OCI-LY3 (cell line): Measurements from ENCODE around the gene JAM3.

Source experiments
- H2AFZ ChIP-seq: fragments of 200-600, 300-600 bp; shearing (Covaris generic); 2 replicates; pipeline ENCODE4 v1.6.0; 2014; ENCODE audit warnings: antibody characterized with exemption, low read depth, low read length
- H3K27ac ChIP-seq: fragments of 200-600, 300-600 bp; sonication (generic); 2 replicates; pipeline ENCODE4 v1.5.1; 2014; ENCODE audit warnings: mild to moderate bottlenecking, low read length, moderate library complexity, mixed read lengths
- H3K27me3 ChIP-seq: fragments of 200-600, 300-600 bp; sonication (generic); 2 replicates; pipeline ENCODE4 v1.6.1; 2014; ENCODE audit warnings: low read depth, low read length, mixed read lengths
- H3K36me3 ChIP-seq: fragments of 200-600, 300-600 bp; sonication (generic); replicated peaks from 2 replicates; pipeline ENCODE3; 2014; ENCODE audit warnings: low read depth, low read length, mixed read lengths
- H3K4me1 ChIP-seq: fragments of 300-600, 200-600 bp; sonication (generic); 2 replicates; pipeline ENCODE4 v1.6.1; 2014; ENCODE audit warnings: low read length, mixed read lengths
- H3K4me2 ChIP-seq: fragments of 200-600, 300-600 bp; sonication (generic); 2 replicates; pipeline ENCODE4 v1.6.1; 2014; ENCODE audit warnings: low read length, mixed read lengths
- H3K4me3 ChIP-seq: fragments of 300-600, 200-600 bp; sonication (generic); 2 replicates; pipeline ENCODE4 v1.5.1; 2014; ENCODE audit warnings: antibody characterized with exemption, mild to moderate bottlenecking, low read length, moderate library complexity
- H3K79me2 ChIP-seq: fragments of 300-600, 200-600 bp; shearing (Covaris generic); 2 replicates; pipeline ENCODE4 v1.6.1; 2014; ENCODE audit warnings: mild to moderate bottlenecking, low read length, mixed read lengths
- H3K9ac ChIP-seq: fragments of 300-600, 200-600 bp; shearing (Covaris generic); 2 replicates; pipeline ENCODE4 v1.6.0; 2014; ENCODE audit warnings: mild to moderate bottlenecking, low read length, moderate library complexity
- H3K9me3 ChIP-seq: fragments of 200-600, 300-600 bp; shearing (Covaris generic); 2 replicates; pipeline ENCODE4 v1.6.1; 2014; ENCODE audit warnings: low read length, mixed read lengths; ENCODE audit not compliant: insufficient read depth
- H4K20me1 ChIP-seq: fragments of 200-600, 300-600 bp; sonication (generic); 2 replicates; pipeline ENCODE4 v1.6.1; 2016; ENCODE audit warnings: low read length, mixed read lengths; ENCODE audit not compliant: insufficient read depth
- EZH2phosphoT487 ChIP-seq: fragments of 200-600 bp; shearing (Covaris generic); IDR thresholded peaks from 2 replicates; pipeline ENCODE4 v1.6.1; 2018; ENCODE audit warnings: antibody characterized with exemption, mixed run types, low read depth
- TF ChIP-seq, protein P1 (sequence below): fragments of 200-600, 300-600 bp; sonication (generic); IDR thresholded peaks from 2 replicates; pipeline ENCODE4 v1.5.1; 2014; ENCODE audit warnings: antibody characterized with exemption, low read length, low read depth

JAM3 gene

DNA sequence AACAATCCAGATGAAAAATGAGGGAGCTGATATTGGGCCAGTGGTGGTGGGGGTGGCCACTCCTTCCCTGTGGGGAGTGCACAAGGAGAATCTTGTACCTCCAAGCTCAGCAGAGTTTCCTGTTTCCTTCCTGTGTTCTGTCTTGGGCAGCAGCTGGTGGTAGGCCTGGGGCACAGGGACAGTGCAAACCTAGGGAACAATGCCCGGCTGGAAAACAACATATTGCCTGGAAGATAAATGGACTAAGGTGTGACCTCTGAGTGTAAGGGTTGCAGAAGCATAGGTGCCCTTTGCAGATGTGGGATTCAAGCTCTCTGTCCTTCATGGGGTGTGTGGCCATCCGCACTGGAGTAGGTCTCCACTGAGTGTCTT is 5.8 kb upstream of the JAM3 start:
- Histone ChIP-seq H2AFZ (no peak overlapping the region), H3K79me2 (no peaks in the 10 kb centered on the region), H3K4me1 (no peaks in the 10 kb centered on the region), H3K9me3 (no peaks in the 10 kb centered on the region), H3K9ac (no peak overlapping the region), H3K27ac (no peak overlapping the region), H3K27me3 (peaks cover 12% of the 10 kb centered on the region), H3K36me3 (no peaks in the 10 kb centered on the region), H4K20me1 (no peaks in the 10 kb centered on the region), H3K4me2 (no peak overlapping the region), H3K4me3 (no peak overlapping the region)
- TF ChIP-seq, protein P1, sequence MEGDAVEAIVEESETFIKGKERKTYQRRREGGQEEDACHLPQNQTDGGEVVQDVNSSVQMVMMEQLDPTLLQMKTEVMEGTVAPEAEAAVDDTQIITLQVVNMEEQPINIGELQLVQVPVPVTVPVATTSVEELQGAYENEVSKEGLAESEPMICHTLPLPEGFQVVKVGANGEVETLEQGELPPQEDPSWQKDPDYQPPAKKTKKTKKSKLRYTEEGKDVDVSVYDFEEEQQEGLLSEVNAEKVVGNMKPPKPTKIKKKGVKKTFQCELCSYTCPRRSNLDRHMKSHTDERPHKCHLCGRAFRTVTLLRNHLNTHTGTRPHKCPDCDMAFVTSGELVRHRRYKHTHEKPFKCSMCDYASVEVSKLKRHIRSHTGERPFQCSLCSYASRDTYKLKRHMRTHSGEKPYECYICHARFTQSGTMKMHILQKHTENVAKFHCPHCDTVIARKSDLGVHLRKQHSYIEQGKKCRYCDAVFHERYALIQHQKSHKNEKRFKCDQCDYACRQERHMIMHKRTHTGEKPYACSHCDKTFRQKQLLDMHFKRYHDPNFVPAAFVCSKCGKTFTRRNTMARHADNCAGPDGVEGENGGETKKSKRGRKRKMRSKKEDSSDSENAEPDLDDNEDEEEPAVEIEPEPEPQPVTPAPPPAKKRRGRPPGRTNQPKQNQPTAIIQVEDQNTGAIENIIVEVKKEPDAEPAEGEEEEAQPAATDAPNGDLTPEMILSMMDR: no peak
- no peak for TF ChIP-seq EZH2phosphoT487

DNA sequence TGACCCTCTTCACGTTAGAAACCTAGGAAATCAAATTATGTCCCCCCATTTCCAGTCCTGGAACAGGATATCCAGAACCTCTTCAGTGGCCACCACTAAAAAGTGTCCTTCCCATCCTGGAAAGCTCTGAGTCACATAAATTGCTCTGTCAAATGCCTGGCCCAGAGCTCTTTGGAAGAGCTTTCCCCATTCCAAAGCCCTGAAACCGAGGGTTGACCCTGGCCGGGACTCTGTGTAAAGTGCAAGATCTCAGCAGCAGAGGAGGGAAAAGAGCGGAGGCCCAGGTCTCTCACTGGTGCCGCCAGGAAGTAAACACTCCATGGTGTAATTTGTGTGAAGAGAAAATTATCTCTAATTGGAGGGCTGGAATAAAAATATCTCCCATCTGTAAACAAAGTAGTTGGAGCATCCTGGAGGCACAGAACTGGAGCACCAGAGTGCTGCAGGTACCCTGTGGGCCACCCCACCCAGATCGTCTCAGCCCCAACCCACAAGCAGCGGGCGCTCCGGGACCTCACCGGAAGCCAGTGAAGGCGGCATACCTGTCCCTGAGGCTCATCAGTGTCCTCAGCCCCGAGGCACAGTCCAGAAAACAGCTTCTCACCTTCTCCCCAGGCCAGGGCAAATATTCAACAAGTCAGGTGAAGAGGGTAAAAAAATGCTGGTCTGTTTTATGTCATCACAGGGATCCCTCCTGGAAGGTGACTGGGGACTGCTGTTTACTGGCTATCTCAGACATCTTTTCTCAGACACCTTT is 4.7 kb upstream of the JAM3 start:
- Histone ChIP-seq H3K4me2 (no peak overlapping the region), H2AFZ (no peak overlapping the region), H3K79me2 (no peaks in the 10 kb centered on the region), H3K36me3 (no peaks in the 10 kb centered on the region), H3K27me3 (peaks cover 12% of the 10 kb centered on the region), H4K20me1 (no peaks in the 10 kb centered on the region), H3K9ac (no peak overlapping the region), H3K4me1 (no peaks in the 10 kb centered on the region), H3K27ac (no peak overlapping the region), H3K4me3 (no peak overlapping the region), H3K9me3 (no peaks in the 10 kb centered on the region)
- TF ChIP-seq, protein P1: no peak
- TF ChIP-seq EZH2phosphoT487: no peak

DNA sequence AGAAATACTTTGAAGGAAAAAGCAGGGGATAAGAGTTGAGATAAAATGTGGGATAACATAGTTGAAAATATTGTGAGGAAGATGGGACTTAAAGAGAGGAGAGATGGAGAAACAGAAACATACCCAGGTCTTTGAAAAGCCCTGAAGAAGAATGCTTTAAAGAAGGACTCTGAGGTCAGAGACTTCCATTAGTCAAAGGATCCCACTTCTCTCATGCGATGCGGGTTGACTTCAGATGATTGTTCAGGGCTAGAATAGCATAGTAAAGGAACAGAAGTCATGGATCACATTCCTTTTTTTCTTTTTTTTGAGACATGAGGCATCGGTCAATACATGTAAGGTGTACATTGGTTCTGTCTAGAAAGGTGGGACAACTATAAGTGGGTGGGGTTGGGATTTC is 3.5 kb upstream of the JAM3 start:
- H4K20me1 ChIP-seq: no peaks in the 10 kb centered on the region
- no peaks in the 10 kb centered on the region for H3K36me3 ChIP-seq
- no peak overlapping the region for H3K9ac ChIP-seq
- no peaks in the 10 kb centered on the region for H3K79me2 ChIP-seq
- no peak overlapping the region for H3K27ac ChIP-seq
- no peak overlapping the region for H2AFZ ChIP-seq
- peaks cover 12% of the 10 kb centered on the region for H3K27me3 ChIP-seq
- TF ChIP-seq, protein P1: no peak
- TF ChIP-seq EZH2phosphoT487: no peak
- no peak overlapping the region for H3K4me2 ChIP-seq
- no peaks in the 10 kb centered on the region for H3K4me1 ChIP-seq
- no peak overlapping the region for H3K4me3 ChIP-seq
- no peaks in the 10 kb centered on the region for H3K9me3 ChIP-seq

DNA sequence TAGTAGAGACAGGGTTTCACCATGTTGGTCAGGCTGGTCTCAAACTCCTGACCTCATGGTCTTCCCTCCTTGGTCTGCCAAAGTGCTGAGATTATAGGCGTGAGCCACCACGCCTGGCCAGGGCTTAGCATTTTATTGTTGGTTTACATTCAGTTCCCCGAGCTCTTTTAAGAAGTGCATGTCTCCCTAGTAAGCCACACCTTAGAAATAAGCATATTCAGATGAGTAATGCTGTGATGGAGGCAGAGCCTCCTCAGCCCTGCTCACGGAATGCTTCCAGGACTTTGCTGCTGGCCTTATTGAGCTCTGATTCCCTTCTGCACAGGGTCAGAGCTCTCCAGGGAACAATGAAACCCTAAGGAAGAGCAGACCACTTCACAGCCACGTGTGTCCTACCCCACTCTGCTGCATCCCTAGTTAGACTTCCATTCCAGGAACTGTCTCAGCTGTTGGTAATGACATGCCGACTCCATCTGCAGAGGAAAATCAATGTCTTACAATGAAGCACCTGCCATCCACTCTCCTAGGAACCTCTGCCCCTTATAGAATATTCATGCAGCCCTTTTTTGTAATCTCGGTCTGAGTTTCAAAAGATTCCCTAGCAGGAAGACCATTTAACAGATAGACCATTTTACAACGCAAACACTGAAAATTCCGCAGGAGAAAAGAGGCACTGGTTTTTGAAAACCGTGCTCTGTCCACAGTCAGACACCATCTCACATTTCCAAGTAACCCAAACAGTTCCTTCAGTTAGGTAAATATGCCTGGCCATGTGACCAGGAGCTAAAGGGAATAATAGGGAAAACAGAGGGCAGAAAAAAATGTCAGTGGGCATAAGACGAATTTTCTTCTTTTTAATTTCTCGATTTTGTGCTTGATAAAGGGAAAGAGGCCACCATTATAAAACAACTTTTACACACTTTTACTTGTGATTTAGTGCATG is 1.7 kb upstream of the JAM3 start:
- Histone ChIP-seq H3K9ac (no peak overlapping the region), H3K4me3 (no peak overlapping the region), H3K79me2 (no peaks in the 10 kb centered on the region), H3K4me1 (no peaks in the 10 kb centered on the region), H3K4me2 (no peak overlapping the region), H4K20me1 (no peaks in the 10 kb centered on the region), H3K27ac (no peak overlapping the region), H3K27me3 (peaks cover 11% of the 10 kb centered on the region), H3K36me3 (no peaks in the 10 kb centered on the region), H3K9me3 (no peaks in the 10 kb centered on the region), H2AFZ (no peak overlapping the region)
- TF ChIP-seq, protein P1: no peak
- no peak for TF ChIP-seq EZH2phosphoT487
